ENCODE data around the gene FCGR2B.
"Not testable (repeated sequence)": the region's sequence is repeated elsewhere in the genome, so short reads cannot be mapped to it uniquely, and the experiment has no call there.

Gene FCGR2B

DNA sequence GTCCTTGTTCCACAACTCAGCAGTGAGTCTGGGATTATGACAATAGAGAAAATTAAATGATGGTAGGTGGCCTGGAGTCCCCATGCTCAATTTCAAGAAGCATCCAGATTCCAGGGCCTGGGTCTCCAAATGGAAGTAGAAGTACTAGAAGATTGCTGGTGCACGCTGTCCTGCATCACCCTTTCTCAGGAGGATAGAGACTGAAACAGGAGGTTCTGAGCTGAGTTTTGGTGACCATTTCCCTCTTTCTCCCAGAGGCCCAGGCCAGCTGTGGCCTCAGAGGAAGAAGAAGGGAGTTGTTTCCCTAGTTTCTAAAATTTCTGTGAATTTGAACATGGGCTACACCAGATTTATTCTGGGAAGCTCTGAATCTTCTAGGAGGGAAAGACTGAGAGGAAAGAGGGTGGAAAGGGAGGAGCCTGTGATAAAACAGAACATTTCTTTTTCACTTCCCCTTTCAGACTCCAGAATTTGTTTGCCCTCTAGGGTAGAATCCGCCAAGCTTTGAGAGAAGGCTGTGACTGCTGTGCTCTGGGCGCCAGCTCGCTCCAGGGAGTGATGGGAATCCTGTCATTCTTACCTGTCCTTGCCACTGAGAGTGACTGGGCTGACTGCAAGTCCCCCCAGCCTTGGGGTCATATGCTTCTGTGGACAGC is at the start of gene FCGR2B:
Gene FCGR2B (plus strand): TSS at position 460 of the 656 bp plus-strand sequence. CDS start 99 bp downstream, at position 559.
- not testable (repeated sequence) for H3K4me1 Mint-ChIP-seq, H3K27ac Mint-ChIP-seq

DNA sequence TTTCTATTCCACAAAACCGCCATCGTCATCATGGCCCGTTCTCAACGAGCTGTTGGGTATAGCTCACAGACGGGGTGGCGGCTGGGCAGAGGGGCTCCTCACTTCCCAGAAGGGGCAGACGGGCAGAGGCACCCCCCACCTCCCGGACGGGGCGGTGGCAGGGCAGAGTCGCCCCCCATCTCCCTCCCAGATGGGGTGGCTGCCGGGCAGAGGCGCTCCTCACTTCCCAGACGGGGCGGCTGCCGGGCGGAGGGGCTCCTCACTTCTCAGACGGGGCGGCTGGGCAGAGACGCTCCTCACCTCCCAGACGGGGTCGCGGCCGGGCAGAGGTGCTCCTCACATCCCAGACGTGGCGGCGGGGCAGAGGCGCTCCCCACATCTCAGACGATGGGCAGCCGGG is 46.5 kb upstream of the FCGR2B start:
- H3K4me1 Mint-ChIP-seq, H3K4me3 Mint-ChIP-seq, H3K36me3 Mint-ChIP-seq, ATAC-seq, H3K9me3 Mint-ChIP-seq, H3K27me3 Mint-ChIP-seq, H3K27ac Mint-ChIP-seq: not testable (repeated sequence)

More for the DNA sequence above, at the start of gene FCGR2B:
- not testable (repeated sequence) for H3K4me3 Mint-ChIP-seq, H3K9me3 Mint-ChIP-seq, H3K27me3 Mint-ChIP-seq, H3K36me3 Mint-ChIP-seq
- peak; percentile 87 for ATAC-seq

DNA sequence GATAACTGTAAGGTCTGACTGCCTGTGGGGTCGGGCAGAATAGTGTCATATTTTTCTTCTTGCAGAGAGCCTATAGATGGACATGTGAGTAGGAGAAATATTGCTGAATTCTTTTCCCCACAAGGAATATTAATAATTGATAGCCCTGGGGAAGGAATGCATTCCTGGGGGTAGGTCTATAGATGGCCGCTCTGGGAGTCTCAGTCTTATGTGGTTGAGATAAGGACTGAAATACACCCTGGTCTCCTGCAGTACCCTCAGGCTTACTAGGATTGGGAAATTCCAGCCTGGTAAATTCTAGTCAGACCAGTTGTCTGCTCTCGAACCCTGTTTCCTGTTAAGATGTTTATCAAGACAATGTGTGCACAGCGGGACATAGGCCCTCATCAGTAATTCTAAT is 44.4 kb upstream of the FCGR2B start:
- not testable (repeated sequence) for H3K9me3 Mint-ChIP-seq, ATAC-seq, H3K36me3 Mint-ChIP-seq, H3K4me3 Mint-ChIP-seq, H3K27ac Mint-ChIP-seq, H3K27me3 Mint-ChIP-seq
- peaks cover 21% of the 10 kb centered on the region for H3K4me1 Mint-ChIP-seq

DNA sequence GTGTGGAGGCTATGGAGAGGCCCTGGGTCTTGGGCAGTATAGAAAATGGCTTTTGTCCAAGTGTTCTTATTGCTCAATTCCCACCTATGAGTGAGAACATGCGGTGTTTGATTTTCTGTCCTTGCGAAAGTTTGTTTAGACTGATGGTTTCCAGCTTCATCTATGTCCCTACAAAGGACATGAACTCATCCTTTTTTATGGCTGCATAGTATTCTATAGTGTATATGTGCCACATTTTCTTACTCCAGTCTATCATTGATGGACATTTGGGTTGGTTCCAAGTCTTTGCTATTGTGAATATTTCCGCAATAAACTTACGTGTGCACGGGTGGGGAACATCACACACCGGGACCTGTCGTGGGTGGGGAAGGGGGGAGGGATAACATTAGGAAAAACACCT is 42.5 kb upstream of the FCGR2B start:
- not testable (repeated sequence) for H3K27me3 Mint-ChIP-seq, H3K9me3 Mint-ChIP-seq, ATAC-seq, H3K27ac Mint-ChIP-seq, H3K36me3 Mint-ChIP-seq, H3K4me3 Mint-ChIP-seq
- H3K4me1 Mint-ChIP-seq = peaks cover 24% of the 10 kb centered on the region

DNA sequence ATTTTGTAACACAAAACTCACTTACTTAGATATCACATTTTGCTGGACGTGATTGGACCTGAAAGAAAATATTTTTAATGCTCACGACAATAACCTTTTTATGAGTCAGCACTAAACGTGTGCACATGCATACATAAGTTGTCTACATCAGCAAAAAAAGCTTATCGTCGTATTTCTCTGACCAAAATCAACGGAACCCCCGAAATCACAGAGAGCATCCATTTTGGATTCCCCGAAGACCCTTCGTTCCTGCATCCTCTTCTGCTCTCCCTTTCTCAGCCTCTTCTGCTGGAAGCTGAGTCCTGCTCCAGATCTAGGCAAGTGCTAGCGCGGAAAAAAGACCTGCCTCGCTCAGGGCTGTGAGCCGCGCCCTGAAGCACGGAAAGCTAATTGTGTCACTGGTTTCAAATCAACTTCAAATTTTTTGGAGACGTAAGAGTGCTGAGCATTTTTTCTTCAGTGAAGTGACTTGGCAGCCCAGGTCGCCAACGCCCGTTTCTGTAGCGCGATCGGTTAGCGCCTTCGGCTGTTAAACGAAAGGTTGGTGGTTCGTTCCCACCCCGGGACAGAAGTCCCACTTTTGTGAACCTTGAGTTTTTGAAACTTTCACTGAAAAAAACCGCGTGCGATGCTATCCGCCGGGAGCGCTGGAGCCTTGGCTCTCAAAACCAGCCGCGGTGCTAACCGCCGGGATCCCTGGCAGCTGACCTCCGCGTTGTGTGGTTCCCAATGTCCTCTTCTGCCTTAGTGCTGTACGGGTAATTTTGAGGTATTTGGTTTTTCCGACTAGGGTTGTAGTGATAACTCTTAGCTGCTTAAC is 41.6 kb upstream of the FCGR2B start:
- not testable (repeated sequence) for H3K36me3 Mint-ChIP-seq, H3K27me3 Mint-ChIP-seq, H3K9me3 Mint-ChIP-seq
- peak overlapping the region; percentile 71 for H3K27ac Mint-ChIP-seq
- peak; percentile 78 for ATAC-seq
- peak overlapping the region; percentile 88 for H3K4me3 Mint-ChIP-seq
- peaks cover 24% of the 10 kb centered on the region for H3K4me1 Mint-ChIP-seq

DNA sequence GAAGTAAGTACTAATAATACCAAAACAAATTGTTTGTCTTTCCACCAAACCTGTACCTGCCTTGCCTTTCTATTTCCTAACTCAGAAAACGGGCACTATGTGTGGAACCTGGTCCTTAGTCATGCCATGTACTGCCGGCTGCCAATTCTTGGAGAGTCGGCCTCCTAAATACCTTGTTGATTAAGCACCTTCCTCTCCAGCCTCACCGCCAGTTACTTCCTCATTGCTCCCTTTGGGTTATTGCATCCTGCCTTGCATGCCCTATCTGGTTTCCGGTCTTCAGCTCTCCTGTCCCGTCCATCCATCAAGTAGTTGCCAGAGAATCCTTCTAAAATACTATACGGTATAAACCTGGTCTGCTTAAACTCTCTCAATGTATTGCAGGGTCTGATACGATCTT is 40.9 kb upstream of the FCGR2B start:
- not testable (repeated sequence) for H3K36me3 Mint-ChIP-seq, H3K9me3 Mint-ChIP-seq, H3K27me3 Mint-ChIP-seq
- ATAC-seq = peak; percentile 43
- H3K4me1 Mint-ChIP-seq = peaks cover 24% of the 10 kb centered on the region
- peak overlapping the region; percentile 71 for H3K27ac Mint-ChIP-seq
- peak overlapping the region; percentile 88 for H3K4me3 Mint-ChIP-seq

DNA sequence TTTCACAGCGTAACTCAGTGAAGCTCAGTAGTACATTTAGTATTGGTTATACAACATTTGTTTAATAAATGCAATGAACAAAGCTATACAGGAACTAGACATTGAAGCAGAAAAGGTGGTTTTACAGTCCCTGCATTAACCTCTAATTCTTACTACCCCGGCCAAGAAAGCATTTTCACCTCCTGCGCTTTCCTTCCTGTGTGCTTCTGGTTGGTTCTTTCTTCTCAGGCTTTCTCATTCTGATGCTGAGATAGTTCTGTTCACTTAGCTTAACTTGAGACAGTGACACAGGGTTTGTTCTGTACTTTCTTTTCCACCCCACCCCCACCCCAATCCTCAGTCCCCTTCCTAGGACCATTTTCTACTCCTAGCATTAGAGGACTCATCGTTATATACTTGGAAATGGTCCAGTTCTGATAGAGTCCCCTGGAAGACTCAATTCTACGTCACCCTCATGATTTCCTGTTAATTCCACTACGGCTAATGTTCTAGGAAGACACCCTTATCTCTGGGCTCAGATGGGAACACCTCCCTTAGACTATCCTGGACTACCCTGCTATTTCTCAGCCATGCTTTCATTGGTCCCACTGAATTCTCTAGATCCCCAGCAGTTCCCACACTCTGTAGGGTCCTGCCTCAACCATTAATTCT is 39.4 kb upstream of the FCGR2B start:
- H3K27me3 Mint-ChIP-seq, H3K9me3 Mint-ChIP-seq, H3K36me3 Mint-ChIP-seq, H3K4me3 Mint-ChIP-seq, H3K27ac Mint-ChIP-seq: not testable (repeated sequence)
- peak; percentile 63 for ATAC-seq
- H3K4me1 Mint-ChIP-seq = peaks cover 24% of the 10 kb centered on the region

DNA sequence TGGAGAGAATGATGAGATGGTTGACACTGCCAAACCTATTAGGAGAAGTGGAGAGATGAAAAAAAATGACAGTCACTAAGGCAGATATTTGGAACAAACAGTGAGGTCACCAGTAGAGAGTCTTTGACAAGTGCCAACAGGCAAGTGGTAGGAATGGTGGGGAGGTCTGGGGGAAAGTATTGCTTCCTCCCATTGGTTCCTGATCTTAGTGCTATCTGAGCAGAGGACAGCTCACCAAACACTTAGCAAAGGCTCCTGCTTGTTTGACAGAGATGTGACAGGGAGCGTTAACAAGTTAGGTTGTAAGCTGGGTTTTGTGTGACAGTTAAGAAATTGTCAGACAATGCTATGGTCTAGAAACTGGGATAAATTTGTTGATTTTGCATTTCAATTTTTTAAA is 38.3 kb upstream of the FCGR2B start:
- H3K27me3 Mint-ChIP-seq, H3K36me3 Mint-ChIP-seq, H3K27ac Mint-ChIP-seq, H3K9me3 Mint-ChIP-seq, ATAC-seq, H3K4me3 Mint-ChIP-seq: not testable (repeated sequence)
- H3K4me1 Mint-ChIP-seq = peaks cover 24% of the 10 kb centered on the region

DNA sequence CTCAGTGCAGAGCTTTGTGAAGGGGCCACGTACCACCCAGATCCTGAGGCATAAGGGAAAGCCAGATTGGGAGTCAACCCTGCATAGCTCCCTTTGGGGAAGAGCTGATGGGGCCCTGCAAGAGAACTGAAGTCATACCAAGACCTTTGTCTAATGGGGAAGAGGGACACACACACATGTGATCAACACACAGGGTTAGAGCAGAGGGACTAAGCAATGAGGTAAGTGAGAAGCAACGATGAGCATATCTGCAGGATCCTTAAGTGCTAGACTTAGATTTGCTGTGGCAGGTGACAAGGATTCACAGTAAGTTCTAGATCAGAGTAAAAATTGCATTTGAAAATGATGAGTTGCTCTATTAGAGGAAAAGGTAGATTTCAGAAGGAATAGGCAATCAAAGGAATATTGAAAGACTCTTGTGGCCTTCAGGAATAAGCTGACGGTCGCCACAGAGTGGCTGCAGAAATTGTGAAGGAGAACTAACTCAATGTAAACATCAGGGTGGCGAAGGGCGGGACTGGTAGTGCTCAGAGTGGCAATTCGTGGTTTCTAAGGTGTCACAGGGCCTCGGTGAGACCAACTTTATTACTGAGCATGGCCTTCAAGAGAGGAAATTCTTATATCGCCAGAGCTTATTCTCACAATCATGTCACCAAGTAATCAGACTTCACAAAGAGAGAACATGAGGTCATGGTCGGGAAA is 36.3 kb upstream of the FCGR2B start:
- not testable (repeated sequence) for H3K36me3 Mint-ChIP-seq, H3K27me3 Mint-ChIP-seq, H3K9me3 Mint-ChIP-seq, H3K27ac Mint-ChIP-seq, H3K4me3 Mint-ChIP-seq
- peak; percentile 41 for ATAC-seq
- peaks cover 19% of the 10 kb centered on the region for H3K4me1 Mint-ChIP-seq

DNA sequence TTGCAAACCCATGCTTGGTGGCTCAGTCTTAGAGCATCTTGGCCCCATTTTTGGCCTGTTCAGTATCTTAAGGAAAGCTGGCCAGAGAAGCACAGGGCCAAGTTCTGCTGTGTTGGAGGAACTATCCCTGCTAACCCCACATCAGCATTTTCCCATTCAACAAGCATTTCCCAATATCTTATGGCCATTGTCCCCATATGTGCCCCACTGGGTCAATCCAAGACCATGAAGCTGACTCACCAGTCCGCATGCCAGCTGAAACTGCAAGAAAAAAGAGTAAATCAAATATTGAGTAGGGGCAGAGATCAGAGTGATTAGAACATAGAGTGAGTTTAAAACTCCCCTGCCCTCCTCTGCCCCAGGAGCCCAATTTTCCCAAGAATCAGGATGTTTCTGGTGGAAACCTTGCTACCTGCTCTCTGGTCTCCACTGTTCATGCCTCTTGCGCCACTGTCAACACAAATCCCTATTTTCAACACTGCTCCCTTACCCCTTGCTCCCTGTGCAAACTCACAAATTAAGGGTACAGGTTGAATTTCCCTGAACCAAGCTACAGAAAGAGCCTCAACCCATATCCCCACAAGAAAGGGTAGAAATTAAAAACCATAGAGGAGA is 32.7 kb upstream of the FCGR2B start:
- not testable (repeated sequence) for ATAC-seq

DNA sequence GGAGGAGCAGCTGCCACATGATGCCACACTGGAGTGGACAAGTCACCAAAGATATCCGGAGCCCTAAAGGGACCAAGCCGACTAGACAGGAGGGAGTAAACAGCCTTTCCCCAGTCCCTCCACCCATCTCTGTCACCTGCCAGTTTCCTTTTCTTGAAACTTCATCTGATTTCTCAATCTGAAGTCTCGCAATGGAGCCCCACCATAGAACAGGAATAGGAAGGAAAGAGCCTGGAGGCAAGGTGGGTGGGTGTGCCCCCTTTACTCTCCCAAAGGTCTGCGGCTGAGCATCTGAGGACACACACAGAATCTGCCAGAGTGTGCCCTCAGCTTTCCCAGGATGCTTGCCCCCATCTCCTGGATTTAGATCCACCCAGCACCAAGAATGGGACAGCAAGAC is 31.9 kb upstream of the FCGR2B start, which contains the start of gene FCGR3B:
Gene FCGR3B (minus strand): TSS at position 101 of the 400 bp plus-strand sequence. CDS start 82 bp downstream, at position 19.
- Mint-ChIP-seq H3K4me1 (no peaks in the 10 kb centered on the region), H3K27me3 (no peaks in the 10 kb centered on the region), H3K36me3 (no peaks in the 10 kb centered on the region), H3K4me3 (no peak within 1 kb of the TSS), H3K27ac (no peak within 1 kb of the TSS), H3K9me3 (no peaks in the 10 kb centered on the region)
- no peak for ATAC-seq

More for the DNA sequence above, 32.7 kb upstream of the FCGR2B start:
- not testable (repeated sequence) for H3K27me3 Mint-ChIP-seq, H3K36me3 Mint-ChIP-seq, H3K27ac Mint-ChIP-seq, H3K4me1 Mint-ChIP-seq, H3K9me3 Mint-ChIP-seq, H3K4me3 Mint-ChIP-seq

DNA sequence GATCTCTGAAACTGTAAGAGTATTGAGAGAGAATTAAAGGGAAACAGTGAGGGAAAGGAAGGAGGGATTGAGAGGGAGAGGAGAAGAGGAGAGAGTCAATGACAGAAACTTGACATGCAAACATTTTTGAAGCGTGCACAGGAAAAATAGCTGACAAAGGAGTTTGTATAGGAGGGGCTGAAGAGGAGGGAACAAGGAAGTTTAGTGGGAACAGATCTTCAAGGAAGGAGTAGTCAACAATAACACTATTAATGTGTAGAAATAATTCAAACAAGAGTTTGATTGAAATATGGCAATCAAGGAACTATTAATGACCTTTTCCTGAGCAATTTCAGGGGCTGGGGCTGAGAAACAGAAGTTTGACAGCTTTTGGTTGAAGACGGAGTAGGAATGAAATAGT is 27.9 kb upstream of the FCGR2B start:
- H3K4me1 Mint-ChIP-seq, H3K27me3 Mint-ChIP-seq, H3K36me3 Mint-ChIP-seq, H3K9me3 Mint-ChIP-seq, ATAC-seq, H3K27ac Mint-ChIP-seq, H3K4me3 Mint-ChIP-seq: not testable (repeated sequence)

DNA sequence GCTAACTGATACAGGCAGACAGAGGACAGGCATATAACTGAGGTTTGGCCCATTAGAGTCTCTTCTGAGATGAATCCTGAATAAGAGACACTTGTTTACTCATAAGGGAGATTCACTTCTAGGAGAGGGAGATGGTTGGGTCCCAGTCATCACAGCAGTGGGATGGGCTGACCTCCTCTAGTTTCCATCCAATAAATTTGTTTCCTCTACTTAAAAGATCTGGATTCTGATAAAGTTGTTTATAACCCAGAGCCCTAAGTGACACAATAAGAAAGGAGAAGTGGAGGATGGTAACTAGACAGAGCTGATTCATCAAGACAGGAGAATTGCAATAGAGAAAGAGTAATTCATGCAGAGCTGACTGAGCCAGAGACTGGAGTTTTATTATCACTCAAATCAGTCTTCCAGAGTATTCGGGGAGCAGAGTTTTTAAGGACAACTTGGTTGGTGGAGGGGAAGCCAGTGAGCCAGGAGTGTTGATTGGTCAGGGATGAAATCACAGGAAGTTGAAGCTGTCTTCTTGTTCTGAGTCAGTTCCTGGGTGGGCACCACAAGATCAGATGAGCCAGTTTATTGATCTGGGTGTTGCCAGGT is 26.7 kb upstream of the FCGR2B start:
- not testable (repeated sequence) for H3K4me1 Mint-ChIP-seq, H3K27ac Mint-ChIP-seq, ATAC-seq, H3K9me3 Mint-ChIP-seq, H3K36me3 Mint-ChIP-seq, H3K27me3 Mint-ChIP-seq, H3K4me3 Mint-ChIP-seq

DNA sequence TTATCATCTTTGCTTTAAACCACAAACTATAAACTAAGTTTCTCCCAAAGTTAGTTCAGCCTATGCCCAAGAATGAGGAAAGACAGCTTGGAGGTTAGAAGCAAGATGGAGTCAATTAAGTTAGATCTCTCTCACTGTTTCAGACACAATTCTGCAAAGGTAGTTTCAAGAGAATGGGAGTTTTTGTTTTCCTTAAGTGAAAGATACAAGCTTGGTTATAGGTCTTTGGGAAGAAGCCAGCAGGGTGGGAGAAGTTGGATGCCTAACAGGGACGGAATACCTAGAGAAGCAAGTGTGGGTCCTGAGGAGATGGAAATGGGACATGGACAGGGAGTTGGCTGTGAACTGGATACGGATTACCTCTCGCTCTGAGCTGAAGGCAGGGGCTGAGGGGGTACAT is 26.0 kb upstream of the FCGR2B start:
- H3K27me3 Mint-ChIP-seq, H3K4me3 Mint-ChIP-seq, ATAC-seq, H3K36me3 Mint-ChIP-seq, H3K4me1 Mint-ChIP-seq, H3K9me3 Mint-ChIP-seq, H3K27ac Mint-ChIP-seq: not testable (repeated sequence)
